GM21529 (cell line): ENCODE data around the gene GPT2.
A peak's percentile ranks its signal among the peaks of the same experiment; 100 is the strongest.

Experiments
- ATAC-seq: cut with Tn5 transposase; IDR thresholded peaks from one replicate; pipeline ENCODE4 v1.9.1; 2021; ENCODE audit not compliant: unreplicated experiment

The GPT2 gene

DNA sequence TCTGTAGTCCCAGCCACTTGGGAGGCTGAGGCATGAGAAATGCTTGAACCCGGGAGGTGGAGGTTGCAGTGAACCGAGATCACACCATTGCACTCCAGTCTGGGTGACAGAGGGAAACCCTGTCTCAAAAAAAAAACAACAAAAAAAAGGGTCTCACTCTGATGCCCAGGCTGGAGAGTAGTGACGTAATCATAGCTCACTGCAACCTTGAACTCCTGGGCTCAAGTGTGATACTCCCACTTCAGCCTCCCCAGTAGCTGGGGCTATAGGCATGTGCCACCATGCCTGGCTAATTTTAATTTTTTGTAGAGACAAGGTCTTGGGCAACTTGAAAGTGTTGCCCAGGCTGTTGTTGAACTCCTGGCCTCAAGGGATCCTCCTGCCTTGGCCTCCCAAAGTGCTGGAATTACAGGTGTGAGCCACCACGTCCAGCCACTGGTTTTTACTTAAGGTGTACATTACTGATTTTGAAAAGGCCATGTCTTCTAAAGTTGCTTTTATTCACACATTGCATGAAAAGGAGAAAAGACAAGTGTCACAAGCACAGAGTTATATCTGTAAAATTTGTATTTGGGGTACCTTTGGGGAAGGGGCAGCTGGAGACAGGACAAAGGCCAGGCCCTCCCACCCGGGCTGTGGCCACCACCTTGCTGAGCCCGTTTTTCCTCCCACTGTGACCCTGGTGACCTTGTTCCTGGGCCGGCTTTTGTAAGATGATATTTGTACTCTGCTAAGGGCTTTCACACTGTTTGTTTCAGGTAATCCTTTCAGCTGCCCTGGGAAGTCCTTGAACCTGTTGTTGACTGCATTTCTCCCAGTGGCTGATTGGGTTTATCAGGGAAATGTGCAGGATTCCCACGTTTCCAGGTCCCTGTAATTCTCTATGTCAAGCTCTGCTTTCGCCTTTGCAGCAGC, 11.5 kb downstream of the GPT2 start:
- ATAC-seq: no peak

GRCh38 chr16:46896314-46896968, 12.3 kb downstream of the GPT2 start:
- no peak for ATAC-seq

DNA sequence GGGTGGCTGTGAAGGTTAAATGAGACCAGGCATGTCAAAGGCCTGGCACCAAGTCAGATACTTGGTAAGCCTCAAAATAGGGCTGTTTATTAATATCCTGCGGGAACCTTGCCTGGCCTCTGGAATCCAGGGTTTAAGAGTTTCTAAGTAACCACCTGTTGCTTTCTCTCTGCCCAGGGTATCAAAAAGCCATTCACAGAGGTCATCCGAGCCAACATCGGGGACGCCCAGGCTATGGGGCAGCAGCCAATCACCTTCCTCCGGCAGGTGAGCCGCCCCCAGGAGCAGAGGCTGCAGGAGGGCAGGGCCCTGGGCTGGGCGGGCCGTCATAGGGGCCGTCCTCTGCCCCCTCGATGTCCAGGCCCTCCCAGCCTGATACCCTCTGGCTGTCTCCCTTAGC, 13.3 kb downstream of the GPT2 start:
- no peak for ATAC-seq

DNA sequence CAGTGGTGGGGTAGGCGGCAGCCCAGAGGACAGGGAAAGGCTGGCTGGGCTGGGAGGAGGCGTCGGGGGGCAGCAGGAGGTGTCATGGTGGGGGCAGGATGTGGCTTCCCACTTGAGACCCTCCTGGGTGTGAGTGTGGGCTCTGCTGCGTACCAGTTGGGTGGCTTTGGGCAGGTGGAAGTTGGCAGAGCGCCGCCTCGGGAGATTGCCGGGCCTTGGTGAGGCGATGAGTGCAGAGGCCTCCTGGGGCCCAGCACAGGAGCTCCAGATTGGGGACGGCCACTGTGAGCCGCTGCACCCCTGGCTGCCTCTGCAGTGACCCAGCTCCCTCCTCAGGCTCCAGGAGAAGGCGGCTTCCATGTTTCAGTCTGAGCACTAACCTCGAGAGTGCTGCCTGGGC, 13.8 kb downstream of the GPT2 start:
- ATAC-seq: no peak

- no peak for ATAC-seq
Measured at GRCh38 chr16:46899443-46900143, 15.4 kb downstream of the GPT2 start.

GRCh38 chr16:46900455-46901235, 16.5 kb downstream of the GPT2 start:
- no peak for ATAC-seq

GRCh38 chr16:46901709-46902108, 17.5 kb downstream of the GPT2 start:
- no peak for ATAC-seq

DNA sequence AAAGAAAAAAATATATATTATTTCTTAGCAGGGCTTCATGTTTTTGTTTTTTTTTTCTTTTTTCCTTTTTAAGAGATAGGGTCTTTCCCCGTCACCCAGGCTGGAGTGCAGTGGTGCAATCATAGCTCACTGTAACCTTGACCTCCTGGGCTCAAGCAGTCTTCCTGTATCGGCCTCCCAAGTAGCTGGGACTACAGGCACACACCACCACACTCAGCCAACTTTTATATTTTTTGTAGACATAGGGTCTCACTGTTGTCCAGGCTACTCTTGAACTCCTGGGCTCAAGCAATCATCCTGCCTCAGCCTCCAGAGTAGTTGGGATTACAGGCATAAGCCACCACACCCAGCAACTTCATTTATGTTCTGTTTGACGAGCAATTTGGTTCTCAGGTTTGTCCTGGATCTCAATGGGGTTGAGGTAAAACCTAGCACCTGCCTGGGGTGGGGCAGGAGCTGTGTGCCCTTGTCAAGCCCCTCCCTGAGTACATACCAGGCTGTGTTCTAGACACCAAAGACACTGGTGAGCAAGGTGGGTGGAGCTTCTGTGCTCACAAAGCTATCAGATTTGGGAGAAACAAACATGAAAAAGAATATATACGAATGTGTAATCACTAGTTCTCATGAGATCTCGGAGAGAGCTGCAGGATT, 19.2 kb downstream of the GPT2 start:
- no peak for ATAC-seq

- ATAC-seq: no peak
Measured at GRCh38 chr16:46904471-46904870, 20.3 kb downstream of the GPT2 start.

GRCh38 chr16:46906360-46907060, 22.3 kb downstream of the GPT2 start:
- ATAC-seq: no peak

DNA sequence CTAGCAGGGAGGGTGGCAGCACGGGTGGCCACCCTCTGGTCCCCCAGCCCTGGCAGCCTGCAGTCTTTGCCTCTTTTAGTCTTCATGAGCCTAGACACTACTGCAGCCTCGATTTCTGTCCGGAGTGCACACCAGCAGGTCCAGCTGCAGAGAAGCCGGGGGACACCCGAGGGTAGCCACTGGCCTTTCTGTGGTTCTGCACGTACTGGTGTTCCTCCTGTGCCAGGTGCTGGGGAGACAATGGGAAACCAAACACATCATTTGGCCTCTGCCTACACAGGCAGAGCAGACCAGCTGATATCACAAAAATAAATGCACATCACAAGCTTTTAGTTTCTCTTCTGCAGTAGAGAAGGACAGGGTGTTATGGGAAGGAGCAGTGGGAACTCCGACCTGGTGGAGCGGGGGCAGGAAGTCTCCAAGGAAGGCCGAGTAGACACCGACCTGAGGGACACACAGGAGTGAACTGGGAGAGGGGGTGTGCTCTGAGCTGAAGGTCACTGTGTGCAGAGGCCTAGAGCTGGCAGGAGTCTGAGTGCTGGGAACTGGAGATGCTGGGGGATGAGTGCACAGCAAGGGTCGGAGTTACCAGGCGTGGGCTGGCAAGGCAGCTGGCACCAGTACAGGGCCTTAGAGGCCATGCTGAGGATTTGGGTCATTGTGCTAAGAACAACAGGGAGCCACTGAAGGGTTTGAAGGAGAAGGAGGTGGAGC, 23.1 kb downstream of the GPT2 start:
- ATAC-seq: no peak

- no peak for ATAC-seq
Measured at GRCh38 chr16:46908540-46909372, 24.6 kb downstream of the GPT2 start.

GRCh38 chr16:46911038-46911437, 26.9 kb downstream of the GPT2 start:
- ATAC-seq: peak; percentile 65

DNA sequence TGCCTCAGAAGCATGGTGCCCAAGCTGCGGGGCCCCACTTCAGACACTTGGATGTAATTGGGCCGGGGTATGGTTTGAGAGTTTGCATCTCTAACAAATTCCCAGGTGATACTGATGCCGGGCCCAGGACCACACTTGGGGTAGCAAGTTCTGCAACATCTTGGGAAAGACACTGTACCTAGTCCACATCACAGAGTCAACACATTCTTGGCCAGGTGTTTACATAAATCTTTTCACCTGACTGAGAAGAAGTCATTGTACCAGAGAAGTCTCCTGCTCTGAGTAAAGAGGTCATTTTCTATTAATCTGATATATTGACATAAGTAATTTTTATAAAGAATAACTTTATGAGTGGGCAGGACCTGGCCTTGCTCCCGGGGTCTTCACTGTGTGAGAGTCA, 27.5 kb downstream of the GPT2 start:
- ATAC-seq: no peak

DNA sequence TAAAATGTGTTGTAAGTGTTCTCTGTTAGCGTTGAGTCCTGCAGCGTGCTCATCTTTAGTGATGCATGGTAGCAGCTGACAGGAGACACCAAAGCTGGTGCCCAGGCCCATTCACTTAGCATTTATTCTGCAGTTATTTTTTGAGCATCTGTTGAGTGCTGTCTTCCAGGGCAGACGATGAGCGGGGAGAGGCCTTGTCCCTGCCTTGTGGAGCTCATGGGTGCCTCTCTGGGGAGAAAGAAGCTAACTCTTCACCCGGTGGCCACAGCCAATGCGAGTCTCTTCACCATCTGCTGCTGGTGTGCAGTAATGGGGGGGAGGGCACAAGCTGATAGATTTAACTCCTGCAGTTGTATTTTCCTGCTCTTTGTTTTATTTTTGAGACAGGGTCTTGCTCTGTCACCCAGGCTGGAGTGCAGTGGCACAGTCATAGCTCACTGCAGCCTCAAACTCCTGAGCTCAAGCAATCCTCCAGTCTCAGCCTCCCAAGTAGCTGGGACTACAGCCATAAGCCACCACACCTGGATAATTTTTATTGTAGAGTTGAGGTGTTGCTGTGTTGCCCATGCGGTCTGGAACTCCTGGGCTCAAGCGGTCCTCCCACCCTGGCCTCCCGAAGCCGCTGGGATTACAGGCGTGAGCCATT, 30.5 kb downstream of the GPT2 start:
- ATAC-seq: no peak

- no peak for ATAC-seq
Measured at GRCh38 chr16:46915483-46916025, 31.4 kb downstream of the GPT2 start.

GRCh38 chr16:46916980-46917379, 32.8 kb downstream of the GPT2 start:
- no peak for ATAC-seq

DNA sequence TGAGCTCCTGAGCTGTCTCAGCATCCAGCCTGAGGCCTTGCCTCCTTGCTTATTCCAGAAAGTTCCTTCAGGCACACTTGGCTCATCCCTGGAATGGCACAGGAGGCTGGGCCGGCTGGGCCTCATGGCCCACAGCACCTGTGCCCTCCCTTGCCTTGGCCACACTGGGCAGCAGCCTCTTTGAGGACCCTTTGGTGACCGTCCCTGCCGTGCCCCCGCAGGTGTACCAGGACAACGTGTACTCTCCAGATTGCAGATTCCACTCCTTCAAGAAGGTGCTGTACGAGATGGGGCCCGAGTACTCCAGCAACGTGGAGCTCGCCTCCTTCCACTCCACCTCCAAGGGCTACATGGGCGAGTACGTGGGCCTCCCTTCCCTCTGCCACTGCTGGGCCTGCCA, 34.2 kb downstream of the GPT2 start:
- ATAC-seq: no peak
